GM12878 (cell line): ENCODE results near the gene RCCD1. TPM values are rescaled to one million over a fixed set of nuclear protein-coding genes. Genes with fewer than 3 reads are reported as not detected.
A peak's percentile ranks its signal among the peaks of the same experiment; 100 is the strongest.

Experiments used
- ATAC-seq: fragments of 200-7000 bp; cut with Tn5 transposase; 3 replicates; pipeline ENCODE4 v1.9.1; 2020; ENCODE audit warnings: mild to moderate bottlenecking, moderate library complexity
- BruUV-seq: library from RNA; stranded (reverse); fragments of 400-500 nt; replicated peaks from 2 replicates; lab custom pipeline; 2021; lab: Mats Ljungman, UMichigan
- CTCF ChIA-PET: fragments of 300-600 bp; sonication (Branson Sonifier 250); formaldehyde crosslinking; extraction: SDS; loops from one replicate; lab custom pipeline; 2021; ENCODE audit warnings: inconsistent platforms; lab: Yijun Ruan, JAX
- POLR2A ChIA-PET: fragments of 350-600 bp; formaldehyde crosslinking; extraction: SDS; loops from one replicate; lab custom pipeline; 2021; ENCODE audit warnings: inconsistent platforms; lab: Charles Lee
- RAD21 ChIA-PET: fragments of 300-600 bp; sonication (Branson Sonifier 250); formaldehyde crosslinking; loops from one replicate; lab custom pipeline; 2023; ENCODE audit warnings: antibody characterized with exemption; ENCODE audit not compliant: unreplicated experiment; lab: Charles Lee
- SMC1A ChIA-PET: fragments of 300-600 bp; sonication (Branson Sonifier 250); formaldehyde crosslinking; loops from one replicate; lab custom pipeline; 2023; ENCODE audit not compliant: unreplicated experiment, uncharacterized antibody; lab: Charles Lee
- DNase-seq: peaks from one replicate; pipeline ENCODE4 v3.0.0-alpha.2; 2011; ENCODE audit warnings: low read depth, low spot score
- FAIRE-seq: peaks from 3 replicates; lab custom pipeline; 2011; peaks lifted over from hg19 to GRCh38; lab: Jason Lieb, UNC
- H2AFZ ChIP-seq: 2 replicates; pipeline ENCODE4 v1.6.0; 2011; ENCODE audit warnings: low read depth, low read length, control low read depth; ENCODE audit not compliant: control insufficient read depth
- H3K27ac ChIP-seq: 2 replicates; pipeline ENCODE4 v1.5.1; 2011; ENCODE audit warnings: control low read depth; ENCODE audit not compliant: control insufficient read depth, insufficient read depth
- H3K27me3 ChIP-seq, 2 experiments: replicated peaks in 1 of 2; 2 replicates each; pipeline versions ENCODE4 v1.6.0 to v1.6.1; 2011; ENCODE audit warnings: low read length in 1 of 2; ENCODE audit not compliant: control insufficient read depth in 2 of 2, insufficient read depth in 2 of 2
- H3K36me3 ChIP-seq, 2 experiments: 2 replicates each; pipeline ENCODE4 v1.5.1; 2011; ENCODE audit warnings: low read length in 1 of 2; ENCODE audit not compliant: control insufficient read depth in 2 of 2, insufficient read depth in 2 of 2
- H3K4me1 ChIP-seq: 2 replicates; pipeline ENCODE4 v1.6.1; 2011; ENCODE audit warnings: mild to moderate bottlenecking, low read length, moderate library complexity, mixed read lengths; ENCODE audit not compliant: control insufficient read depth, insufficient read depth
- H3K4me2 ChIP-seq: 2 replicates; pipeline ENCODE4 v1.6.0; 2011; ENCODE audit warnings: control low read depth; ENCODE audit not compliant: control insufficient read depth, insufficient read depth
- H3K4me3 ChIP-seq: fragments of 200-600 bp; sonication (generic); 2 replicates; pipeline ENCODE4 v1.5.1; 2016
- H3K79me2 ChIP-seq: 2 replicates; pipeline ENCODE4 v1.6.0; 2011; ENCODE audit warnings: low read length; ENCODE audit not compliant: control insufficient read depth, insufficient read depth
- H3K9ac ChIP-seq: 2 replicates; pipeline ENCODE4 v1.8.0; 2011; ENCODE audit warnings: low read length, control low read depth, mixed read lengths; ENCODE audit not compliant: control insufficient read depth, insufficient read depth
- H3K9me3 ChIP-seq: replicated peaks from 3 replicates; pipeline ENCODE4 v1.5.1; 2011; ENCODE audit warnings: mild to moderate bottlenecking, low read length; ENCODE audit not compliant: control insufficient read depth, insufficient read depth
- H4K20me1 ChIP-seq: 2 replicates; pipeline ENCODE4 v1.6.0; 2011; ENCODE audit not compliant: control insufficient read depth, insufficient read depth
- ATF3 ChIP-seq: IDR thresholded peaks from 2 replicates; pipeline ENCODE4 v1.6.1; 2011; ENCODE audit warnings: low read depth, mild to moderate bottlenecking, low read length, moderate library complexity, borderline replicate concordance; ENCODE audit errors: extremely low read depth
- CREB1 ChIP-seq: IDR thresholded peaks from 2 replicates; pipeline ENCODE4 v1.6.1; 2012; ENCODE audit warnings: low read depth, mild to moderate bottlenecking, inconsistent platforms
- CUX1 ChIP-seq: IDR thresholded peaks from 2 replicates; pipeline ENCODE4 v1.6.1; 2012; ENCODE audit warnings: improper control_type of control experiment, low read depth, low read length; ENCODE audit not compliant: insufficient replicate concordance
- DPF2 ChIP-seq: fragments of 450-650 bp; IDR thresholded peaks from 2 replicates; pipeline ENCODE4 v1.6.1; 2017; ENCODE audit warnings: mild to moderate bottlenecking
- FOS ChIP-seq: IDR thresholded peaks from 3 replicates; pipeline ENCODE4 v1.6.1; 2011; ENCODE audit warnings: borderline replicate concordance; ENCODE audit not compliant: insufficient read length; ENCODE audit errors: extremely low read depth
- MTA2 ChIP-seq: fragments of 450-650 bp; IDR thresholded peaks from 2 replicates; pipeline ENCODE4 v1.6.1; 2016; ENCODE audit warnings: low read depth, mild to moderate bottlenecking, moderate library complexity
- RB1 ChIP-seq: fragments of 450-650 bp; formaldehyde crosslinking; IDR thresholded peaks from 2 replicates; pipeline ENCODE4 v1.6.1; 2017; ENCODE audit warnings: mild to moderate bottlenecking, borderline replicate concordance
- SMAD1 ChIP-seq: fragments of 450-650 bp; IDR thresholded peaks from 2 replicates; pipeline ENCODE4 v1.6.1; 2018; ENCODE audit warnings: mild to moderate bottlenecking, low read depth; ENCODE audit not compliant: partially characterized antibody
- STAT3 ChIP-seq: IDR thresholded peaks from 2 replicates; pipeline ENCODE4 v1.6.1; 2011; ENCODE audit warnings: low read depth, low read length, improper control_type of control experiment
- SUZ12 ChIP-seq: fragments of 200-600 bp; sonication (generic); IDR thresholded peaks from one replicate; pipeline ENCODE4 v1.6.1; 2018; ENCODE audit warnings: antibody characterized with exemption, mild to moderate bottlenecking; ENCODE audit not compliant: unreplicated experiment
- ZBTB33 ChIP-seq: fragments of 450-650 bp; IDR thresholded peaks from 2 replicates; pipeline ENCODE4 v1.6.1; 2017; ENCODE audit warnings: mild to moderate bottlenecking
- WGBS: methylation state at CpG from one replicate; pipeline ENCODE4 v1.1.6; 2016; ENCODE audit warnings: low lambda C conversion rate; ENCODE audit not compliant: insufficient replicate concordance, insufficient coverage; ENCODE audit errors: missing lambda C conversion rate; 5-methylcytosine and 5-hydroxymethylcytosine counted together
- in situ Hi-C: fragments of 300-500 bp; cut with MboI; formaldehyde crosslinking; loops from 9 replicates; pipeline ENCODE4 v1.14.3; 2018; ENCODE audit warnings: mixed read lengths
- intact Hi-C: fragments of 100-400 bp; cut with micrococcal nuclease; formaldehyde crosslinking; loops from one replicate; pipeline ENCODE4 v1.14.2; 2022; ENCODE audit not compliant: unreplicated experiment
- polyA plus RNA-seq, 11 experiments: library from polyadenylated mRNA; depleted of rRNA in 4 of 11; unstranded in 6 of 11; stranded (reverse) in 5 of 11; fragments of >200 nt; fragmentation: Nextera tagmentation in 4 of 11; fragmentation: Illumina TruSeq in 1 of 11; extraction: Ambion mirVana in 4 of 11; extraction: Trizol in 1 of 11; gene quantifications; 1 replicate in 1 of 11; 2 replicates in 10 of 11; pipeline versions ENCODE4 v1.2.1 to v1.2.3, GENCODE V29; 2011 to 2016; ENCODE audit warnings: inconsistent platforms in 2 of 11, missing spikeins in 2 of 11, low read depth in 1 of 11
- total RNA-seq, 4 experiments: library from RNA; depleted of rRNA in 3 of 4; stranded (reverse); fragments of >200 nt in 3 of 4; fragmentation: Illumina TruSeq in 1 of 4; extraction: Trizol in 1 of 4; gene quantifications; 2 replicates each; pipeline versions ENCODE4 v1.2.1 to v1.2.3, GENCODE V29; 2013 to 2021
- TF ChIP-seq, protein P1 (sequence below): fragments of 450-650 bp; IDR thresholded peaks from 2 replicates; pipeline ENCODE4 v1.6.1; 2018; ENCODE audit warnings: borderline replicate concordance, mild to moderate bottlenecking; ENCODE audit not compliant: partially characterized antibody
- TF ChIP-seq, protein P2 (sequence below): fragments of 450-650 bp; IDR thresholded peaks from 2 replicates; pipeline ENCODE4 v1.6.1; 2016; ENCODE audit warnings: mild to moderate bottlenecking

RCCD1 gene
- total and polyA plus RNA-seq, 10 of the 15 experiments (the other 5 are each of a cell fraction or from before 2014, with no cell fraction given) = 5.2 to 30.4 (median 20.9) TPM

- H3K4me3 ChIP-seq = no peak overlapping the region
- no peak overlapping the region for H2AFZ ChIP-seq
- DNase-seq (no peak), ATAC-seq (no peak), FAIRE-seq (no peak)
- no peaks in the 10 kb centered on the region for H3K27me3 ChIP-seq
- ChIA-PET SMC1A (interaction anchor here (1.0 to 1.7 kb wide), 2 partner anchors 17 to 66 kb away, joined by 3 to 5 read pairs; no protein-coding TSS in a partner anchor), POLR2A (no interaction called here), CTCF (interaction anchor here (1.5 kb wide), 1 partner anchor 71 kb away, joined by 6 read pairs; no protein-coding TSS in a partner anchor), RAD21 (no interaction called here)
- intact Hi-C loops (no loop called here), in situ Hi-C loops (loop anchor here (25.0 kb wide), 1 partner anchor 1375 kb away; the partner anchor contains the start of gene TICRR)
- no peaks in the 10 kb centered on the region for H4K20me1 ChIP-seq
- peaks cover 29 to 37% of the 10 kb centered on the region in 2 experiments for H3K36me3 ChIP-seq
- no peaks in the 10 kb centered on the region for H3K4me1 ChIP-seq
- H3K4me2 ChIP-seq = no peak overlapping the region
- H3K9me3 ChIP-seq = no peaks in the 10 kb centered on the region
- TSS peak; percentile 14 for BruUV-seq
- no peak overlapping the region for H3K27ac ChIP-seq
- WGBS = 63% methylated on average over 4 of the region's 4 CpGs
- H3K79me2 ChIP-seq = peaks cover 5% of the 10 kb centered on the region
- no peak overlapping the region for H3K9ac ChIP-seq
- TF ChIP-seq, protein P1, sequence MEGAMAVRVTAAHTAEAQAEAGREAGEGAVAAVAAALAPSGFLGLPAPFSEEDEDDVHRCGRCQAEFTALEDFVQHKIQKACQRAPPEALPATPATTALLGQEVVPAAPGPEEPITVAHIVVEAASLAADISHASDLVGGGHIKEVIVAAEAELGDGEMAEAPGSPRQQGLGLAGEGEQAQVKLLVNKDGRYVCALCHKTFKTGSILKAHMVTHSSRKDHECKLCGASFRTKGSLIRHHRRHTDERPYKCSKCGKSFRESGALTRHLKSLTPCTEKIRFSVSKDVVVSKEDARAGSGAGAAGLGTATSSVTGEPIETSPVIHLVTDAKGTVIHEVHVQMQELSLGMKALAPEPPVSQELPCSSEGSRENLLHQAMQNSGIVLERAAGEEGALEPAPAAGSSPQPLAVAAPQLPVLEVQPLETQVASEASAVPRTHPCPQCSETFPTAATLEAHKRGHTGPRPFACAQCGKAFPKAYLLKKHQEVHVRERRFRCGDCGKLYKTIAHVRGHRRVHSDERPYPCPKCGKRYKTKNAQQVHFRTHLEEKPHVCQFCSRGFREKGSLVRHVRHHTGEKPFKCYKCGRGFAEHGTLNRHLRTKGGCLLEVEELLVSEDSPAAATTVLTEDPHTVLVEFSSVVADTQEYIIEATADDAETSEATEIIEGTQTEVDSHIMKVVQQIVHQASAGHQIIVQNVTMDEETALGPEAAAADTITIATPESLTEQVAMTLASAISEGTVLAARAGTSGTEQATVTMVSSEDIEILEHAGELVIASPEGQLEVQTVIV = no peak
- TF ChIP-seq DPF2 (no peak), CUX1 (no peak), ATF3 (no peak), SUZ12 (no peak), MTA2 (no peak), SMAD1 (no peak), STAT3 (no peak), RB1 (no peak), FOS (no peak), ZBTB33 (no peak), CREB1 (no peak)
- TF ChIP-seq, protein P2, sequence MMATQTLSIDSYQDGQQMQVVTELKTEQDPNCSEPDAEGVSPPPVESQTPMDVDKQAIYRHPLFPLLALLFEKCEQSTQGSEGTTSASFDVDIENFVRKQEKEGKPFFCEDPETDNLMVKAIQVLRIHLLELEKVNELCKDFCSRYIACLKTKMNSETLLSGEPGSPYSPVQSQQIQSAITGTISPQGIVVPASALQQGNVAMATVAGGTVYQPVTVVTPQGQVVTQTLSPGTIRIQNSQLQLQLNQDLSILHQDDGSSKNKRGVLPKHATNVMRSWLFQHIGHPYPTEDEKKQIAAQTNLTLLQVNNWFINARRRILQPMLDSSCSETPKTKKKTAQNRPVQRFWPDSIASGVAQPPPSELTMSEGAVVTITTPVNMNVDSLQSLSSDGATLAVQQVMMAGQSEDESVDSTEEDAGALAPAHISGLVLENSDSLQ = no peak
Measured at GRCh38 chr15:90962021-90962420, 7.3 kb downstream of the RCCD1 start.
